SJCRH30 (cell line): ENCODE results near the gene KIF2C. TPM values are rescaled to one million over a fixed set of nuclear protein-coding genes. Genes with fewer than 3 reads are reported as not detected.
"Not testable (repeated sequence)": the region's sequence is repeated elsewhere in the genome, so short reads cannot be mapped to it uniquely, and the experiment has no call there.

Experiments used
- DNase-seq, 2 experiments: peaks; one replicate each; pipeline ENCODE4 v3.0.0-alpha.2; 2015 to 2020
- H3K27ac ChIP-seq: fragments of 250-450 bp; sonication (Bioruptor Pico); 2 replicates; pipeline ENCODE4 v1.5.1; 2020; ENCODE audit warnings: mild to moderate bottlenecking, moderate library complexity
- H3K27me3 ChIP-seq: fragments of 250-450 bp; sonication (Bioruptor Pico); 2 replicates; pipeline ENCODE4 v1.5.1; 2020; ENCODE audit warnings: mild to moderate bottlenecking, moderate library complexity
- H3K36me3 ChIP-seq: fragments of 250-450 bp; sonication (Bioruptor Pico); 2 replicates; pipeline ENCODE4 v1.5.1; 2020; ENCODE audit warnings: mild to moderate bottlenecking, moderate library complexity
- H3K4me1 ChIP-seq: fragments of 250-450 bp; sonication (Bioruptor Pico); 2 replicates; pipeline ENCODE4 v1.5.1; 2020; ENCODE audit warnings: mild to moderate bottlenecking, moderate library complexity
- H3K4me3 ChIP-seq: fragments of 250-450 bp; sonication (Bioruptor Pico); 2 replicates; pipeline ENCODE4 v1.5.1; 2020; ENCODE audit warnings: mild to moderate bottlenecking, moderate library complexity
- H3K9me3 ChIP-seq: fragments of 250-450 bp; sonication (Bioruptor Pico); replicated peaks from 2 replicates; pipeline ENCODE4 v1.5.1; 2020; ENCODE audit warnings: mild to moderate bottlenecking, moderate library complexity
- total RNA-seq: library from RNA; depleted of rRNA; stranded (reverse); fragments of >200 nt; shearing (Covaris generic); gene quantifications from 2 replicates; pipeline ENCODE4 v1.2.3, GENCODE V29; 2014

The KIF2C gene
- total RNA-seq, 1 experiment from 2014 or later, result 124 TPM

GRCh38 chr1:44788120-44788860 is 48.7 kb downstream of the KIF2C start, which contains the start of gene BEST4:
Gene BEST4 (minus strand): TSS chr1:44788170. CDS start chr1:44787705, 465 bp downstream.
- no peak for DNase-seq
- H3K27me3 ChIP-seq, result no peaks in the 10 kb centered on the region
- H3K4me1 ChIP-seq, result no peaks in the 10 kb centered on the region
- no peaks in the 10 kb centered on the region for H3K9me3 ChIP-seq
- H3K27ac ChIP-seq, result no peak within 1 kb of the TSS
- no peaks in the 10 kb centered on the region for H3K36me3 ChIP-seq
- no peak within 1 kb of the TSS for H3K4me3 ChIP-seq

DNA sequence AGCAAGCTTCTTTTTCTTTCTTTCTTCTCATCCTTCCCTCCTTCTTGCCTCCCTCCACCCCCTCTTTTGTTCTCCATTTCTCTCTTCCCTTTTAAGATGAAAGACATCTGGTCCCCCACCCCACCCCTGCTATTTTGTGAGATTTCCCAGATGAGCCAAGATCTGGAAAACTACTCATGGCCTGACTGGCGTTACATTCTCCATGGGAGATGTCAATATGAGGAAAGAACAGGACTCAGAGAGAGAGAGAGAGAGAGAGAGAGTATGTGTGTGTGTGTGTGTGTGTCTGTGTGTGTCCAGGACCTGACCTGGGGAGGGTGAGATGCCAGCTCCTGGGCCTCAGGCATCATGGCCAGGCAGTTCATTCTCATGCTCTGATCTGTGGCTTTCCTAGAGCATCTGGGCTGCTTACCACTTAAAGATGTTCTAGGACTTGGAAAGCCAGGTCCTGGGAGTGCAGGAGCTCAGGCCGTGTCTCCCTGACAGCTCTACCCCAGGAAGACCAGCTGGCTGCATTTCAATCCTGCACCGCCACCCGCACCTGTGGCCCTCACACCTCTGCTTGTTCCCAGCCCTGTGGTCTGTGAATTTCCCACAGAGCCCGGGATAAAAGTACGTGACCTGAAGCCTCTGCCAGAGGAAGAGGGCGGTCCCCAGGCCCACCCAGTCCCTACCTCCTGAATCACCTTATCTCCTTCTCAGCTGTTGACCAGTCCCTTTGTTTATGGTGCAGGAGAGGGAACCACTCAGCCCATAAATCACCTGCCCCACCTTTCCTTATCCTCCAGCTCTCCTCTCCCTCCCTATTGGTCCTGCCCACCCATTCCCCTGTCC is 51.5 kb downstream of the KIF2C start:
- no peaks in the 10 kb centered on the region for H3K36me3 ChIP-seq
- H3K4me3 ChIP-seq, result no peak overlapping the region
- no peaks in the 10 kb centered on the region for H3K4me1 ChIP-seq
- no peaks in the 10 kb centered on the region for H3K27me3 ChIP-seq
- no peak for DNase-seq
- no peaks in the 10 kb centered on the region for H3K9me3 ChIP-seq
- H3K27ac ChIP-seq, result no peak overlapping the region

GRCh38 chr1:44792736-44793502 is 53.3 kb downstream of the KIF2C start:
- H3K4me3 ChIP-seq, result no peak overlapping the region
- no peaks in the 10 kb centered on the region for H3K36me3 ChIP-seq
- no peak for DNase-seq
- no peaks in the 10 kb centered on the region for H3K4me1 ChIP-seq
- H3K27me3 ChIP-seq, result no peaks in the 10 kb centered on the region
- H3K9me3 ChIP-seq, result no peaks in the 10 kb centered on the region
- no peak overlapping the region for H3K27ac ChIP-seq

- H3K27ac ChIP-seq, H3K9me3 ChIP-seq, H3K4me3 ChIP-seq, H3K36me3 ChIP-seq, H3K27me3 ChIP-seq, DNase-seq: not testable (repeated sequence)
- H3K4me1 ChIP-seq, result peaks cover 16% of the 10 kb centered on the region
Observed at GRCh38 chr1:44797886-44798285, 58.2 kb downstream of the KIF2C start.

GRCh38 chr1:44798481-44799365 is 59.1 kb downstream of the KIF2C start:
- Histone ChIP-seq H3K9me3 (no peaks in the 10 kb centered on the region), H3K27me3 (no peaks in the 10 kb centered on the region), H3K27ac (no peak overlapping the region), H3K4me1 (peaks cover 17% of the 10 kb centered on the region), H3K4me3 (no peak overlapping the region; the same call in 1 of the 2 replicates), H3K36me3 (0 out of 2 replicates have a peak, but pooled peaks cover 7% of the 10 kb centered on the region)
- no peak for DNase-seq

GRCh38 chr1:44799770-44800584 is 60.3 kb downstream of the KIF2C start, which contains the start of gene PLK3:
Gene PLK3 (plus strand): TSS chr1:44800377. CDS start chr1:44800464, 87 bp downstream.
- H3K36me3 ChIP-seq, result peaks cover 7% of the 10 kb centered on the region; the same call in 1 of the 2 replicates
- peak within 1 kb of the TSS; percentile 13 for H3K27ac ChIP-seq
- peak; percentile 98 to 99 for DNase-seq
- H3K9me3 ChIP-seq, result no peaks in the 10 kb centered on the region
- H3K27me3 ChIP-seq, result no peaks in the 10 kb centered on the region
- H3K4me3 ChIP-seq, result peak within 1 kb of the TSS; percentile 63
- H3K4me1 ChIP-seq, result peaks cover 17% of the 10 kb centered on the region

DNA sequence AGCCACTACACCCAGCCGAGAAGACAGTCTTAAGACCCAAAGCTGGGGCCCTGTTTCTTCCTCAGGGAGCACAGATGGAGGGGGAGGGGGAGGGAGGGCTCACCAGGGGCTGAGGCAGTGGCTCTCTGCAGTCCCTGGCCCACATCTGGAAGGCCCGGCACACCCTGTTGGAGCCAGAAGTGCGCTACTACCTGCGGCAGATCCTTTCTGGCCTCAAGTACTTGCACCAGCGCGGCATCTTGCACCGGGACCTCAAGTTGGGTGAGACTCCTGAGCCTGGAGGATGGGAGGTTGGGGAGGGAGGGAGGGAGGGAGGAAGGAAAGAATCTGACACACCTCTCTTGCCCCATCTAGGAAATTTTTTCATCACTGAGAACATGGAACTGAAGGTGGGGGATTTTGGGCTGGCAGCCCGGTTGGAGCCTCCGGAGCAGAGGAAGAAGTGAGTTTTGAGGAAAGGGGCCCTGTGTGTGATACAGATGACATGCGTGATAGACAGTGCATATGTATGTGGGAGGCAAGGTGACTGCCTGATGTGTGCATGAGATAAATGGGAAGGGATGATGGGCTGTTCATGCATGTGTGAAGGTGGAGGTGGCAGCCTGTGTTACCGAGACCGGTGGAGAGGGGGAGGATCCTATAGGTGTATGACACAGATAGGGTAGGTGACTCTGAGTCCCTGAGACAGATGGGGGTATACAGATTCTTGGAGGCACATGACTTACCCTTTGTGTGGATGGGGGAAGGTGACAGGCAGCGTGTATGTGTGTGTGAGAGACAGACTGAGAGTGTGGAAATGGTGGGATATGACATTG is 62.1 kb downstream of the KIF2C start:
- no peak for DNase-seq
- Histone ChIP-seq H3K36me3 (peaks cover 11% of the 10 kb centered on the region; the same call in 1 of the 2 replicates), H3K4me3 (no peak overlapping the region), H3K9me3 (no peaks in the 10 kb centered on the region), H3K27ac (peak overlapping the region; percentile 50; the same call in 1 of the 2 replicates), H3K4me1 (peaks cover 19% of the 10 kb centered on the region), H3K27me3 (no peaks in the 10 kb centered on the region)

DNA sequence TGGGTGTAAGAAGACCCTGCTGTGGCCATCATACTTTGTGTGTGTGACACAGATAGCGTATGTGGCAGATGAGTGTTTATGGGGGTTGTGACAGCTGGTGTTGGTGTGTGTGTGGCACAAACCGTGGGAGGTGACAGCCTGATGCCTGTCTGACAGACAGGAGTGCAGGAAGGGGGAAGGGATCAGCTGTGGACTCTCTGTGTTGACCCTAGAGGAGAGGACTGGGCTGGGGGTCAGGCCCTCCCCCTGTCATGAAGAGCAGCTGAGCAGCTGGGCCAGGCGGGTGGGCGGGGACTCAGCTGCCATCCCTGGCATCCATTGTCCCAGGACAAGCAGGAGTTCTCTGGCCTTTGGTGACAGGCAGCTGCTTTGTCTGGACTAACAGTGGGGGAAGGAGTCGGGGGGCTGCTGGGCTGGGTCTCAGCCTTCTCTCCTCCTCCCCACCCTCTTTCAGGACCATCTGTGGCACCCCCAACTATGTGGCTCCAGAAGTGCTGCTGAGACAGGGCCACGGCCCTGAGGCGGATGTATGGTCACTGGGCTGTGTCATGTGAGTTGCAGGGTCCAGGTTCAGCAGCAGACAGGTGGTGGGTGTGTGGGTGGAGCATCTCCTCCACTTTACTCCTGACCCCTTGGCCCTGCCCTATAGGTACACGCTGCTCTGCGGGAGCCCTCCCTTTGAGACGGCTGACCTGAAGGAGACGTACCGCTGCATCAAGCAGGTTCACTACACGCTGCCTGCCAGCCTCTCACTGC is 62.8 kb downstream of the KIF2C start:
- DNase-seq, result peak; percentile 71 to 74
- no peak overlapping the region for H3K4me3 ChIP-seq
- H3K27me3 ChIP-seq, result no peaks in the 10 kb centered on the region
- H3K4me1 ChIP-seq, result peaks cover 27% of the 10 kb centered on the region
- H3K36me3 ChIP-seq, result peaks cover 11% of the 10 kb centered on the region; the same call in 1 of the 2 replicates
- no peaks in the 10 kb centered on the region for H3K9me3 ChIP-seq
- H3K27ac ChIP-seq, result peak overlapping the region; percentile 50

DNA sequence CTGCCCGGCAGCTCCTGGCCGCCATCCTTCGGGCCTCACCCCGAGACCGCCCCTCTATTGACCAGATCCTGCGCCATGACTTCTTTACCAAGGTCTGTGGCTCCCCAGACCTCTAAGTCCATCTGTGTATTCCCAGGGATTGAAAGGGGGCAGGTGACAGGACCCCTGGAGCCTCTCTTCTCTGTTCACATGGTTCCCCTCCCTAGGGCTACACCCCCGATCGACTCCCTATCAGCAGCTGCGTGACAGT is 63.4 kb downstream of the KIF2C start:
- no peaks in the 10 kb centered on the region for H3K9me3 ChIP-seq
- H3K27ac ChIP-seq, result peak overlapping the region; percentile 50; the same call in 1 of the 2 replicates
- no peak overlapping the region for H3K4me3 ChIP-seq
- no peaks in the 10 kb centered on the region for H3K27me3 ChIP-seq
- peaks cover 11% of the 10 kb centered on the region; the same call in 1 of the 2 replicates for H3K36me3 ChIP-seq
- DNase-seq, result no peak
- H3K4me1 ChIP-seq, result peaks cover 32% of the 10 kb centered on the region

DNA sequence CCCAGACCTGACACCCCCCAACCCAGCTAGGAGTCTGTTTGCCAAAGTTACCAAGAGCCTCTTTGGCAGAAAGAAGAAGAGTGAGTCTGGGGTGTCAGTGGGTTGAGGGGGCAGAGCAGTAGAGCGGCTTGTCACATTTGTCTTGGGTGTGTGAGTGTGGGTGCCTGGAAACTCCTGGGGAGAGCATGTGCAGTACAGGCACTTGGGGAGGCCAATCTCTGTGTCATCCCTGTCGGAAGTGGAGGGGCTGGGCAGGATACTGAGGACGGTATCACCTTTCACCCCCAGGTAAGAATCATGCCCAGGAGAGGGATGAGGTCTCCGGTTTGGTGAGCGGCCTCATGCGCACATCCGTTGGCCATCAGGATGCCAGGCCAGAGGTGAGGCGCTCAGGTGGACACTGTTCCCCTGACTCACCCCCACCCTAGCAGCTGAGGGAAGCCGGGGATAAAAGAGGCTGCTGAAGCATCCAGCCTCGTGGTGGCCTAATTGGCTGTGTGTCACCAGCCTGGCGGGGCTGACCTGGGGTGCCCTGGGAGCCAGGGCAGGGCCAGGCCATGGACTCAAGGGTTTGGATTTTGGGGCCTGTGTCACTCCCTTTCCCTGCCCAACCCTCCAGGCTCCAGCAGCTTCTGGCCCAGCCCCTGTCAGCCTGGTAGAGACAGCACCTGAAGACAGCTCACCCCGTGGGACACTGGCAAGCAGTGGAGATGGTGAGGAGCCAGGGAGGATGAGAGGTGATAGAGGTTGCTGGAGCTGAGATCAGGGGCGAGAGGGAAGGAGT is 63.9 kb downstream of the KIF2C start:
- no peaks in the 10 kb centered on the region for H3K9me3 ChIP-seq
- H3K4me1 ChIP-seq, result peaks cover 36% of the 10 kb centered on the region
- no peaks in the 10 kb centered on the region for H3K27me3 ChIP-seq
- H3K36me3 ChIP-seq, result peaks cover 11% of the 10 kb centered on the region; the same call in 1 of the 2 replicates
- H3K27ac ChIP-seq, result peak overlapping the region; percentile 50; the same call in 1 of the 2 replicates
- no peak overlapping the region for H3K4me3 ChIP-seq
- DNase-seq, result no peak

GRCh38 chr1:44805311-44806024 is 65.8 kb downstream of the KIF2C start:
- DNase-seq, result no peak
- Histone ChIP-seq H3K9me3 (no peaks in the 10 kb centered on the region), H3K27ac (no peak overlapping the region), H3K36me3 (peaks cover 11% of the 10 kb centered on the region; the same call in 1 of the 2 replicates), H3K4me3 (no peak overlapping the region), H3K27me3 (no peaks in the 10 kb centered on the region), H3K4me1 (peaks cover 42% of the 10 kb centered on the region)
